Gastrocnemius medialis (tissue), 4 donors: Measurements from ENCODE around the gene APOL6.

ENCODE experiments used
- CTCF ChIP-seq, 5 experiments: fragments of 450-650 bp in 3 of 5; fragments of 200-600 bp in 2 of 5; sonication (generic) in 2 of 5; IDR thresholded peaks in 4 of 5; conservative IDR thresholded peaks in 1 of 5; 1 replicate in 4 of 5; 2 replicates in 1 of 5; pipeline ENCODE4 v1.5.1; 2016 to 2019; ENCODE audit warnings: antibody characterized with exemption in 5 of 5, mild to moderate bottlenecking in 3 of 5, moderate library complexity in 3 of 5
- POLR2A ChIP-seq, 2 donors: fragments of 450-650 bp; IDR thresholded peaks; one replicate each; pipeline ENCODE4 v1.6.1; 2017; ENCODE audit warnings: antibody characterized with exemption in 2 of 2, mild to moderate bottlenecking in 2 of 2, moderate library complexity in 2 of 2

GRCh38 chr22:35616043-35616442 lies 32.2 kb upstream of the APOL6 start:
- TF ChIP-seq CTCF (IDR thresholded peaks at IDR 0.05 in 4 of 5, conservative IDR thresholded peaks at IDR 0.05 in 1 of 5) (no peak), POLR2A (IDR thresholded peaks at IDR 0.05) (no peak)
